ENCODE data around the gene EPHB2. TPM values are rescaled to one million over a fixed set of nuclear protein-coding genes. Genes with fewer than 3 reads are reported as not detected.

EPHB2 gene
- total RNA-seq, 1 donor from 2014 or later, result 60.3 TPM

GRCh38 chr1:22915816-22916470, 205.3 kb downstream of the EPHB2 start:
- DNase-seq (ENCODE audit: low read depth, low spot score), result no peak
- peaks cover 41% of the 10 kb centered on the region for H3K4me1 Mint-ChIP-seq
- H3K9me3 Mint-ChIP-seq, result no peaks in the 10 kb centered on the region
- peak overlapping the region; percentile 30 for H3K27ac Mint-ChIP-seq (ENCODE audit: unreplicated experiment)
- no peaks in the 10 kb centered on the region for H3K27me3 Mint-ChIP-seq (ENCODE audit: low read depth)
- no peak overlapping the region for H3K4me3 Mint-ChIP-seq
- TF ChIP-seq, protein P1, sequence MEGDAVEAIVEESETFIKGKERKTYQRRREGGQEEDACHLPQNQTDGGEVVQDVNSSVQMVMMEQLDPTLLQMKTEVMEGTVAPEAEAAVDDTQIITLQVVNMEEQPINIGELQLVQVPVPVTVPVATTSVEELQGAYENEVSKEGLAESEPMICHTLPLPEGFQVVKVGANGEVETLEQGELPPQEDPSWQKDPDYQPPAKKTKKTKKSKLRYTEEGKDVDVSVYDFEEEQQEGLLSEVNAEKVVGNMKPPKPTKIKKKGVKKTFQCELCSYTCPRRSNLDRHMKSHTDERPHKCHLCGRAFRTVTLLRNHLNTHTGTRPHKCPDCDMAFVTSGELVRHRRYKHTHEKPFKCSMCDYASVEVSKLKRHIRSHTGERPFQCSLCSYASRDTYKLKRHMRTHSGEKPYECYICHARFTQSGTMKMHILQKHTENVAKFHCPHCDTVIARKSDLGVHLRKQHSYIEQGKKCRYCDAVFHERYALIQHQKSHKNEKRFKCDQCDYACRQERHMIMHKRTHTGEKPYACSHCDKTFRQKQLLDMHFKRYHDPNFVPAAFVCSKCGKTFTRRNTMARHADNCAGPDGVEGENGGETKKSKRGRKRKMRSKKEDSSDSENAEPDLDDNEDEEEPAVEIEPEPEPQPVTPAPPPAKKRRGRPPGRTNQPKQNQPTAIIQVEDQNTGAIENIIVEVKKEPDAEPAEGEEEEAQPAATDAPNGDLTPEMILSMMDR (conservative IDR thresholded peaks at IDR 0.05), result no peak
- H3K36me3 Mint-ChIP-seq (ENCODE audit: low read depth), result no peaks in the 10 kb centered on the region

DNA sequence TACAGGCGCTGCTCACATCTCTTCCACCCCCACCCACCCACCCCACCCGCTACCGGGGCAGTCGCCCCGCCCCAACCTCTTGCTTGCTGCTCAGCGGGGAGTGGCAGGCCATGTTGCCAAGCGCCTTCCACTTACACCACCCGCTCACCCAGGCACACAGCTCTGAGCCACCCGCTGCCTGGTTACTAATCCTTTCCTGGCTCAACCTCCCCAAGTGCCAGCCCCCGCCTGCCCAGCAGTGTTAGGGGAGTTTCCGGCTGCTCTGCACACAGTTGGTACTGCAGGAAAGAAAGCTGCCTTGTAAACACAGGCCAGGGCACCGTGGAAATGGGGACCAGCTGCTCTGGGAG, 205.8 kb downstream of the EPHB2 start:
- no peak for DNase-seq (ENCODE audit: low read depth, low spot score)
- no peaks in the 10 kb centered on the region for H3K36me3 Mint-ChIP-seq (ENCODE audit: low read depth)
- TF ChIP-seq, protein P1 (conservative IDR thresholded peaks at IDR 0.05), result no peak
- H3K9me3 Mint-ChIP-seq, result no peaks in the 10 kb centered on the region
- H3K27ac Mint-ChIP-seq (ENCODE audit: unreplicated experiment), result no peak overlapping the region
- no peaks in the 10 kb centered on the region for H3K27me3 Mint-ChIP-seq (ENCODE audit: low read depth)
- peaks cover 44% of the 10 kb centered on the region for H3K4me1 Mint-ChIP-seq
- no peak overlapping the region for H3K4me3 Mint-ChIP-seq

- Mint-ChIP-seq H3K36me3 (ENCODE audit: low read depth) (no peaks in the 10 kb centered on the region), H3K9me3 (no peaks in the 10 kb centered on the region), H3K4me3 (no peak overlapping the region), H3K27me3 (ENCODE audit: low read depth) (no peaks in the 10 kb centered on the region), H3K27ac (ENCODE audit: unreplicated experiment) (no peak overlapping the region), H3K4me1 (peaks cover 51% of the 10 kb centered on the region)
- no peak for DNase-seq (ENCODE audit: low read depth, low spot score)
- TF ChIP-seq, protein P1 (conservative IDR thresholded peaks at IDR 0.05), result no peak
Measured at GRCh38 chr1:22917989-22918388, 207.3 kb downstream of the EPHB2 start.

GRCh38 chr1:22918644-22919043, 208.0 kb downstream of the EPHB2 start:
- Mint-ChIP-seq H3K27ac (ENCODE audit: unreplicated experiment) (no peak overlapping the region), H3K4me3 (no peak overlapping the region)
- TF ChIP-seq, protein P1 (conservative IDR thresholded peaks at IDR 0.05), result no peak

DNA sequence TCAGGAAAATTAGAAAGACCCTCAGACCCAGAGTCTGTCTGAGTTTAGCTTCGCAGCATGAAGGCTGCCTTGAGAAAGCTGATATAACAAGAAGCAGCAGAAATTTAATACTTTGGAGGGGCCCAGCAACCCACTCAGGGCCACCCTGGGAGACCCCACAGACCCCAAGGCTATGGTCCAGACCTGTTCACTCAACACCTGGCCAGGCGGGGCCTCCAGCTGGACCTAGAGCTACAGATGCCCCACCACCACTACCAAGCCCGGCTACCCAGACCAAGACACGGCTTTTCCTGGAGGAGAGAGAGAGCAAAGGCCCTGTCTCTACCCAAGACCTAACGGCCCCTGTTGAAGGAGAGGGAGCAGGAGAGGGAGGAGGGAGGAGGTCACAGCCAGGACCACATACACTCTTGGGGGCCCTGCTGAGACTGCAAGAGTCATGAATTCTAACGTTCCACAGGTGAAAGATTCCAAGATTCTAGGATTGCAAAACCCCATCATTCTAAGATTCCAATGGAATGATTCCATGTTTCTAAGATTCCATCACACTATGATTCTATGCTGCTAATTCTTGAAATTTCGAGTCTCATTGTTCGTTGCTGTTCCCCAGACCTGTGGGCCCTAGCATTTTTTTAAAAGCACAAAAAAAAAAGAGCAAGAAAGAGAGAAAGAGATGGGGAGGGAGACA, 208.8 kb downstream of the EPHB2 start:
- Mint-ChIP-seq H3K9me3 (no peaks in the 10 kb centered on the region), H3K36me3 (ENCODE audit: low read depth) (no peaks in the 10 kb centered on the region), H3K27ac (ENCODE audit: unreplicated experiment) (peak overlapping the region; percentile 43), H3K4me3 (no peak overlapping the region), H3K27me3 (ENCODE audit: low read depth) (no peaks in the 10 kb centered on the region), H3K4me1 (peaks cover 39% of the 10 kb centered on the region)
- no peak for DNase-seq (ENCODE audit: low read depth, low spot score)
- TF ChIP-seq, protein P1 (conservative IDR thresholded peaks at IDR 0.05), result no peak

More at GRCh38 chr1:22918644-22919043, 208.0 kb downstream of the EPHB2 start:
- Mint-ChIP-seq H3K27me3 (ENCODE audit: low read depth) (no peaks in the 10 kb centered on the region), H3K36me3 (ENCODE audit: low read depth) (no peaks in the 10 kb centered on the region), H3K9me3 (no peaks in the 10 kb centered on the region), H3K4me1 (peaks cover 48% of the 10 kb centered on the region)
- DNase-seq (ENCODE audit: low read depth, low spot score), result no peak
